Smooth muscle cell (in vitro differentiated cells): ENCODE measurements around the gene HRH2. TPM values are rescaled to one million over a fixed set of nuclear protein-coding genes. Genes with fewer than 3 reads are reported as not detected.

Experiments used
- DNase-seq: peaks from one replicate; lab custom pipeline; 2025; ENCODE audit not compliant: unreplicated experiment; lab: John Stamatoyannopoulos, UW
- H2AFZ ChIP-seq: fragments of 200-600 bp; sonication (generic); 2 replicates; pipeline ENCODE4 v1.6.0; 2016; ENCODE audit warnings: antibody characterized with exemption, low read depth, mild to moderate bottlenecking
- H3F3A ChIP-seq: fragments of 200-600 bp; sonication (generic); 2 replicates; pipeline ENCODE4 v1.6.0; 2017; ENCODE audit warnings: antibody characterized with exemption, low read depth
- H3K27ac ChIP-seq: fragments of 200-600 bp; sonication (generic); 2 replicates; pipeline ENCODE4 v1.5.1; 2016; ENCODE audit warnings: low read depth, mild to moderate bottlenecking
- H3K27me3 ChIP-seq: fragments of 200-600 bp; sonication (generic); 2 replicates; pipeline ENCODE4 v1.6.1; 2016; ENCODE audit warnings: low read depth, mild to moderate bottlenecking
- H3K36me3 ChIP-seq: fragments of 200-600 bp; sonication (generic); 2 replicates; pipeline ENCODE4 v1.5.1; 2016; ENCODE audit warnings: low read depth
- H3K4me1 ChIP-seq: fragments of 200-600 bp; sonication (generic); 2 replicates; pipeline ENCODE4 v1.5.1; 2016; ENCODE audit warnings: low read depth
- H3K4me2 ChIP-seq: fragments of 200-600 bp; sonication (generic); 2 replicates; pipeline ENCODE4 v1.6.0; 2016; ENCODE audit warnings: mild to moderate bottlenecking
- H3K4me3 ChIP-seq: fragments of 200-600 bp; sonication (generic); 2 replicates; pipeline ENCODE4 v1.5.1; 2016; ENCODE audit warnings: mild to moderate bottlenecking
- H3K79me2 ChIP-seq: fragments of 200-600 bp; sonication (generic); 2 replicates; pipeline ENCODE4 v1.6.0; 2016; ENCODE audit warnings: low read depth, mild to moderate bottlenecking
- H3K9ac ChIP-seq: fragments of 200-600 bp; sonication (generic); 2 replicates; pipeline ENCODE4 v1.6.0; 2016; ENCODE audit warnings: low read depth
- H3K9me3 ChIP-seq: fragments of 200-600 bp; sonication (generic); replicated peaks from 2 replicates; pipeline ENCODE4 v1.5.1; 2016; ENCODE audit warnings: low read depth
- H4K20me1 ChIP-seq: fragments of 200-600 bp; sonication (generic); 2 replicates; pipeline ENCODE4 v1.6.0; 2016; ENCODE audit warnings: low read depth
- CTCF ChIP-seq: fragments of 200-600 bp; sonication (generic); IDR thresholded peaks from 2 replicates; pipeline ENCODE4 v1.5.1; 2017; ENCODE audit warnings: borderline replicate concordance, mild to moderate bottlenecking, antibody characterized with exemption; ENCODE audit not compliant: insufficient read depth, poor library complexity, severe bottlenecking
- WGBS: methylation state at CpG from one replicate; pipeline ENCODE4 v1.1.7; 2016; ENCODE audit warnings: low lambda C conversion rate; 5-methylcytosine and 5-hydroxymethylcytosine counted together
- polyA plus RNA-seq: library from polyadenylated mRNA; unstranded; fragments of >200 nt; fragmentation: Nextera tagmentation; extraction: Ambion mirVana; gene quantifications from 2 replicates; pipeline ENCODE4 v1.2.1, GENCODE V29; 2016
- total RNA-seq: library from RNA; depleted of rRNA; stranded (reverse); fragments of >200 nt; gene quantifications from 2 replicates; pipeline ENCODE4 v1.2.3, GENCODE V29; 2014

The HRH2 gene
- total and polyA plus RNA-seq, 2 experiments from 2014 or later, result 0.57 to 0.63 TPM

- 94% methylated on average over 6 of the region's 6 CpGs for WGBS
- peaks cover 5% of the 10 kb centered on the region for H3K9me3 ChIP-seq
- no peaks in the 10 kb centered on the region for H3K36me3 ChIP-seq
- H3K4me1 ChIP-seq, result no peaks in the 10 kb centered on the region
- H3K27ac ChIP-seq, result no peak overlapping the region
- no peaks in the 10 kb centered on the region for H3F3A ChIP-seq
- no peak overlapping the region for H3K9ac ChIP-seq
- no peak for DNase-seq
- no peaks in the 10 kb centered on the region for H3K79me2 ChIP-seq
- H3K27me3 ChIP-seq, result no peaks in the 10 kb centered on the region
- no peak overlapping the region for H3K4me3 ChIP-seq
- no peak overlapping the region for H3K4me2 ChIP-seq
- no peaks in the 10 kb centered on the region for H4K20me1 ChIP-seq
- no peak overlapping the region for H2AFZ ChIP-seq
- TF ChIP-seq CTCF, result no peak
These were observed 52.5 kb downstream of the HRH2 start for GRCh38 chr5:175710326-175710725.

GRCh38 chr5:175711031-175711430 lies 53.2 kb downstream of the HRH2 start:
- no peak overlapping the region for H2AFZ ChIP-seq
- no peaks in the 10 kb centered on the region for H4K20me1 ChIP-seq
- H3K9ac ChIP-seq, result no peak overlapping the region
- TF ChIP-seq CTCF, result no peak
- H3K9me3 ChIP-seq, result peaks cover 5% of the 10 kb centered on the region
- no peak overlapping the region for H3K4me2 ChIP-seq
- no peaks in the 10 kb centered on the region for H3F3A ChIP-seq
- 93% methylated on average over 5 of the region's 5 CpGs for WGBS
- no peaks in the 10 kb centered on the region for H3K27me3 ChIP-seq
- no peak overlapping the region for H3K4me3 ChIP-seq
- H3K27ac ChIP-seq, result no peak overlapping the region
- H3K36me3 ChIP-seq, result no peaks in the 10 kb centered on the region
- H3K4me1 ChIP-seq, result no peaks in the 10 kb centered on the region
- no peaks in the 10 kb centered on the region for H3K79me2 ChIP-seq
- no peak for DNase-seq

GRCh38 chr5:175711472-175712312 lies 53.8 kb downstream of the HRH2 start:
- TF ChIP-seq CTCF, result no peak
- H4K20me1 ChIP-seq, result no peaks in the 10 kb centered on the region
- no peak overlapping the region for H3K9ac ChIP-seq
- 92% methylated on average over 20 of the region's 20 CpGs for WGBS
- H2AFZ ChIP-seq, result no peak overlapping the region
- no peaks in the 10 kb centered on the region for H3F3A ChIP-seq
- H3K27ac ChIP-seq, result no peak overlapping the region
- no peaks in the 10 kb centered on the region for H3K36me3 ChIP-seq
- H3K27me3 ChIP-seq, result no peaks in the 10 kb centered on the region
- H3K79me2 ChIP-seq, result no peaks in the 10 kb centered on the region
- DNase-seq, result no peak
- H3K4me2 ChIP-seq, result no peak overlapping the region
- no peak overlapping the region for H3K4me3 ChIP-seq
- H3K4me1 ChIP-seq, result no peaks in the 10 kb centered on the region
- peaks cover 5% of the 10 kb centered on the region for H3K9me3 ChIP-seq

- no peak for DNase-seq
- Histone ChIP-seq H3K27me3 (no peaks in the 10 kb centered on the region), H3K4me3 (no peak overlapping the region), H3K9me3 (peaks cover 5% of the 10 kb centered on the region), H3F3A (no peaks in the 10 kb centered on the region), H2AFZ (no peak overlapping the region), H3K27ac (no peak overlapping the region), H3K79me2 (no peaks in the 10 kb centered on the region), H4K20me1 (no peaks in the 10 kb centered on the region), H3K9ac (no peak overlapping the region), H3K36me3 (no peaks in the 10 kb centered on the region), H3K4me1 (no peaks in the 10 kb centered on the region), H3K4me2 (no peak overlapping the region)
- no peak for TF ChIP-seq CTCF
- whole genome bisulfite sequencing, result 91% methylated on average over 8 of the region's 8 CpGs
These were observed 54.4 kb downstream of the HRH2 start for GRCh38 chr5:175712313-175712680.
